ENCODE data around the gene CHCHD10. TPM values are rescaled to one million over a fixed set of nuclear protein-coding genes. Genes with fewer than 3 reads are reported as not detected.

Gene CHCHD10
- total and polyA plus RNA-seq, 4 donors = 16.6 to 174 (median 82.5) TPM

GRCh38 chr22:23764899-23765881 lies 2.6 kb downstream of the CHCHD10 start:
- no peak overlapping the region for H3K4me3 ChIP-seq
- TF ChIP-seq CTCF (IDR thresholded peaks at IDR 0.05; ENCODE audit: control extremely low read depth, extremely low read depth) = no peak
- no peaks in the 10 kb centered on the region for H3K9me3 ChIP-seq (ENCODE audit: control insufficient read depth in 4 of 4, insufficient read depth in 3 of 4, low read length in 3 of 4)
- H3K36me3 ChIP-seq (ENCODE audit: control insufficient read depth in 4 of 4, insufficient read depth in 4 of 4, low read length in 4 of 4) = peaks cover 0 to 3% (median 0%) of the 10 kb centered on the region in 4 donors
- no peak for DNase-seq
- no peaks in the 10 kb centered on the region for H3K27me3 ChIP-seq (ENCODE audit: control insufficient read depth in 3 of 3, insufficient read depth in 3 of 3, low read length in 2 of 3)
- H3K9ac ChIP-seq (ENCODE audit: insufficient read depth in 1 of 2, low read length in 2 of 2) = no peak overlapping the region
- peaks cover 0 to 27% (median 10%) of the 10 kb centered on the region in 5 donors for H3K4me1 ChIP-seq (ENCODE audit: control insufficient read depth in 5 of 5, insufficient read depth in 5 of 5, low read length in 5 of 5)
- H3K27ac ChIP-seq (ENCODE audit: low read depth in 1 of 2, low read length in 1 of 2) = no peak overlapping the region
- no peak for ATAC-seq (ENCODE audit: insufficient read depth, low FRiP score)
- 94 to 97% methylated on average over 9 of the region's 9 CpGs for WGBS, 2 donors

DNA sequence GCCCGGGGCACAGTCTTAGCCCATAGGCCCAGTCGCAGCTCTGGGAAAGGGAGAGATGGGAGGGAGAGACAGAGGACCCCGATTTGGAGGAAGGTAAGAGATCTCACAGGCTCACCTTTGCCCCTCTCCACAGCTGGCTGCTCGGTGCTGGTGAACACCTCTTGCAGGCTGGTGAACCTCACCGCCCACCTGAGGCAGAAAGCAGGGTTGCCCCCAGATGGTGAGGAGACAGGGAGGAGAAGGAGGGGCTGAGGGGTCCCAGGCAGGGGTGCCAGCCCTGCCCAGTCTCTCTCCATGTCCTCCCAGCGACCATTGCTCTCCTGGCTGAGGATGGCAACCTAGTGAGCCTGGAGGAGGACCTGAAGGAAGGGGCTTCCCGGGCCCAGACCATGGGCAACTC lies 3.8 kb downstream of the CHCHD10 start:
- DNase-seq = no peak
- no peaks in the 10 kb centered on the region for H3K9me3 ChIP-seq (ENCODE audit: control insufficient read depth in 4 of 4, insufficient read depth in 3 of 4, low read length in 3 of 4)
- H3K9ac ChIP-seq (ENCODE audit: insufficient read depth in 1 of 2, low read length in 2 of 2) = peak overlapping the region in 1 of 2 donors; percentile 19
- H3K27me3 ChIP-seq (ENCODE audit: control insufficient read depth in 3 of 3, insufficient read depth in 3 of 3, low read length in 2 of 3) = no peaks in the 10 kb centered on the region
- H3K4me3 ChIP-seq = no peak overlapping the region
- H3K27ac ChIP-seq (ENCODE audit: low read depth in 1 of 2, low read length in 1 of 2) = no peak overlapping the region
- TF ChIP-seq CTCF (IDR thresholded peaks at IDR 0.05; ENCODE audit: control extremely low read depth, extremely low read depth) = no peak
- peaks cover 0 to 3% (median 0%) of the 10 kb centered on the region in 4 donors for H3K36me3 ChIP-seq (ENCODE audit: control insufficient read depth in 4 of 4, insufficient read depth in 4 of 4, low read length in 4 of 4)
- peaks cover 0 to 27% (median 7%) of the 10 kb centered on the region in 5 donors for H3K4me1 ChIP-seq (ENCODE audit: control insufficient read depth in 5 of 5, insufficient read depth in 5 of 5, low read length in 5 of 5)
- ATAC-seq (ENCODE audit: insufficient read depth, low FRiP score) = no peak
- 61 to 67% methylated on average over 7 of the region's 7 CpGs for WGBS, 2 donors

DNA sequence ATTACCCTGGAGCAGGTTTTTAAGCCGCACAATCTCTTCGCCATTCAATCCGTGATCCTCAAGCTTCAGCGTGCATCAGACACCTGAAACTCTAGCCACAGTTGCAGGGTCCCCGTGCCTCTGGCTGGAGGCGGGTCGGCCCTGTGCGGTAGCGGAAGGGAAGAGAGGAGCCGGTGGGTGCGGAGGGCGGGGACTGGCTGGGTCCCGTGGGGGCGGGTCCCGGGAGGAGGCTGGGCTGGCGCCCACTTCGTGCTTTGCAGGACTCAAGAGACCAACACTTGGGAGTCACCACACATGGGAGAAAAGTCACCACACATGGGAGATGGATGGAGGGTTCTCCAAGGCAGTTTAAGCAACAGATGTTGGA lies 4.2 kb downstream of the CHCHD10 start:
- Histone ChIP-seq H3K4me1 (ENCODE audit: control insufficient read depth in 5 of 5, insufficient read depth in 5 of 5, low read length in 5 of 5) (peaks cover 0 to 26% (median 6%) of the 10 kb centered on the region in 5 donors), H3K9me3 (ENCODE audit: control insufficient read depth in 4 of 4, insufficient read depth in 3 of 4, low read length in 3 of 4) (no peaks in the 10 kb centered on the region), H3K36me3 (ENCODE audit: control insufficient read depth in 4 of 4, insufficient read depth in 4 of 4, low read length in 4 of 4) (peaks cover 0 to 3% (median 0%) of the 10 kb centered on the region in 4 donors), H3K9ac (ENCODE audit: insufficient read depth in 1 of 2, low read length in 2 of 2) (peak overlapping the region in 1 of 2 donors; percentile 68), H3K4me3 (no peak overlapping the region), H3K27me3 (ENCODE audit: control insufficient read depth in 3 of 3, insufficient read depth in 3 of 3, low read length in 2 of 3) (no peaks in the 10 kb centered on the region), H3K27ac (ENCODE audit: low read depth in 1 of 2, low read length in 1 of 2) (no peak overlapping the region)
- DNase-seq (peak in 2 of 3 donors; percentile 41 to 60), ATAC-seq (ENCODE audit: insufficient read depth, low FRiP score) (no peak)
- 7 to 37% methylated on average over 17 of the region's 17 CpGs for WGBS, 2 donors
- TF ChIP-seq CTCF (IDR thresholded peaks at IDR 0.05; ENCODE audit: control extremely low read depth, extremely low read depth) = no peak

Measured in lung (tissue), 12 donors.